Measurements from ENCODE around the gene RYR3.

Gene RYR3

GRCh38 chr15:33757516-33758232 is 446.9 kb downstream of the RYR3 start:
- POLR2A ChIA-PET, result no interaction called here
- no peak overlapping the region for H3K27ac ChIP-seq (ENCODE audit: insufficient read depth in 1 of 2, low read depth in 1 of 2, low read length in 2 of 2, poor library complexity in 1 of 2, severe bottlenecking in 2 of 2)
- no peaks in the 10 kb centered on the region for H3K36me3 ChIP-seq (ENCODE audit: control insufficient read depth in 4 of 4, insufficient read depth in 4 of 4, low read length in 3 of 4)
- no peak for DNase-seq
- H3K4me3 ChIP-seq (ENCODE audit: control insufficient read depth in 1 of 7, extremely low read depth in 1 of 7, insufficient read depth in 4 of 7, low read depth in 2 of 7, low read length in 6 of 7), result no peak overlapping the region
- WGBS (ENCODE audit: insufficient coverage), result 95% methylated on average over 4 of the region's 13 CpGs
- no peaks in the 10 kb centered on the region for H3K27me3 ChIP-seq (replicated peaks in 2 of 5; ENCODE audit: control insufficient read depth in 4 of 5, insufficient read depth in 5 of 5, low read length in 4 of 5)
- CTCF ChIA-PET, result no interaction called here
- peaks cover 0 to 4% (median 0%) of the 10 kb centered on the region in 5 experiments for H3K9me3 ChIP-seq (ENCODE audit: control extremely low read depth in 1 of 5, control insufficient read depth in 4 of 5, insufficient read depth in 2 of 5, low read depth in 1 of 5, low read length in 4 of 5)
- no peaks in the 10 kb centered on the region for H3K4me1 ChIP-seq (ENCODE audit: control extremely low read depth in 1 of 4, control insufficient read depth in 4 of 4, insufficient read depth in 4 of 4, low read length in 3 of 4)

- POLR2A ChIA-PET, result interaction anchor here (0.5 kb wide), 1 partner anchor 198 kb away, joined by 3 read pairs; no protein-coding TSS in a partner anchor
- H3K4me1 ChIP-seq (ENCODE audit: control extremely low read depth in 1 of 4, control insufficient read depth in 4 of 4, insufficient read depth in 4 of 4, low read length in 3 of 4), result no peaks in the 10 kb centered on the region
- CTCF ChIA-PET, result interaction anchor here (1.2 kb wide), 1 partner anchor 36 kb away, joined by 3 read pairs; no protein-coding TSS in a partner anchor
- no peak overlapping the region for H3K27ac ChIP-seq (ENCODE audit: insufficient read depth in 1 of 2, low read depth in 1 of 2, low read length in 2 of 2, poor library complexity in 1 of 2, severe bottlenecking in 2 of 2)
- peak in 2 of 3 donors; percentile 20 to 21 for DNase-seq
- H3K9me3 ChIP-seq (ENCODE audit: control extremely low read depth in 1 of 5, control insufficient read depth in 4 of 5, insufficient read depth in 2 of 5, low read depth in 1 of 5, low read length in 4 of 5), result no peaks in the 10 kb centered on the region
- no peak overlapping the region for H3K4me3 ChIP-seq (ENCODE audit: control insufficient read depth in 1 of 7, extremely low read depth in 1 of 7, insufficient read depth in 4 of 7, low read depth in 2 of 7, low read length in 6 of 7)
- H3K36me3 ChIP-seq (ENCODE audit: control insufficient read depth in 4 of 4, insufficient read depth in 4 of 4, low read length in 3 of 4), result no peaks in the 10 kb centered on the region
- WGBS (ENCODE audit: insufficient coverage), result 94% methylated on average over 5 of the region's 7 CpGs
- H3K27me3 ChIP-seq (replicated peaks in 2 of 5; ENCODE audit: control insufficient read depth in 4 of 5, insufficient read depth in 5 of 5, low read length in 4 of 5), result no peaks in the 10 kb centered on the region
Measured at GRCh38 chr15:33766389-33766788, 455.6 kb downstream of the RYR3 start.

- Histone ChIP-seq H3K27me3 (replicated peaks in 2 of 5; ENCODE audit: control insufficient read depth in 4 of 5, insufficient read depth in 5 of 5, low read length in 4 of 5) (no peaks in the 10 kb centered on the region), H3K9me3 (ENCODE audit: control extremely low read depth in 1 of 5, control insufficient read depth in 4 of 5, insufficient read depth in 2 of 5, low read depth in 1 of 5, low read length in 4 of 5) (no peaks in the 10 kb centered on the region), H3K36me3 (ENCODE audit: control insufficient read depth in 4 of 4, insufficient read depth in 4 of 4, low read length in 3 of 4) (no peaks in the 10 kb centered on the region), H3K27ac (ENCODE audit: insufficient read depth in 1 of 2, low read depth in 1 of 2, low read length in 2 of 2, poor library complexity in 1 of 2, severe bottlenecking in 2 of 2) (no peak overlapping the region), H3K4me3 (ENCODE audit: control insufficient read depth in 1 of 7, extremely low read depth in 1 of 7, insufficient read depth in 4 of 7, low read depth in 2 of 7, low read length in 6 of 7) (no peak overlapping the region), H3K4me1 (ENCODE audit: control extremely low read depth in 1 of 4, control insufficient read depth in 4 of 4, insufficient read depth in 4 of 4, low read length in 3 of 4) (no peaks in the 10 kb centered on the region)
- DNase-seq, result no peak
- 93% methylated on average over 4 of the region's 6 CpGs for WGBS (ENCODE audit: insufficient coverage)
- ChIA-PET POLR2A (no interaction called here), CTCF (interaction anchor here (0.7 to 1.3 kb wide), 2 partner anchors 10 to 196 kb away, joined by 3 read pairs; no protein-coding TSS in a partner anchor)
Measured at GRCh38 chr15:33768670-33769190, 458.0 kb downstream of the RYR3 start.

- H3K9me3 ChIP-seq (ENCODE audit: control extremely low read depth in 1 of 5, control insufficient read depth in 4 of 5, insufficient read depth in 2 of 5, low read depth in 1 of 5, low read length in 4 of 5), result no peaks in the 10 kb centered on the region
- POLR2A ChIA-PET, result no interaction called here
- DNase-seq, result no peak
- CTCF ChIA-PET, result no interaction called here
- H3K4me1 ChIP-seq (ENCODE audit: control extremely low read depth in 1 of 4, control insufficient read depth in 4 of 4, insufficient read depth in 4 of 4, low read length in 3 of 4), result peaks cover 0 to 4% (median 2%) of the 10 kb centered on the region in 4 experiments
- 86% methylated on average over 2 of the region's 3 CpGs for WGBS (ENCODE audit: insufficient coverage)
- no peaks in the 10 kb centered on the region for H3K36me3 ChIP-seq (ENCODE audit: control insufficient read depth in 4 of 4, insufficient read depth in 4 of 4, low read length in 3 of 4)
- H3K4me3 ChIP-seq (ENCODE audit: control insufficient read depth in 1 of 7, extremely low read depth in 1 of 7, insufficient read depth in 4 of 7, low read depth in 2 of 7, low read length in 6 of 7), result no peak overlapping the region
- no peak overlapping the region for H3K27ac ChIP-seq (ENCODE audit: insufficient read depth in 1 of 2, low read depth in 1 of 2, low read length in 2 of 2, poor library complexity in 1 of 2, severe bottlenecking in 2 of 2)
- H3K27me3 ChIP-seq (replicated peaks in 2 of 5; ENCODE audit: control insufficient read depth in 4 of 5, insufficient read depth in 5 of 5, low read length in 4 of 5), result no peaks in the 10 kb centered on the region
Measured at GRCh38 chr15:33773969-33774368, 463.2 kb downstream of the RYR3 start.

- DNase-seq, result peak; percentile 14 to 73 (median 64)
- Histone ChIP-seq H3K4me1 (ENCODE audit: control extremely low read depth in 1 of 4, control insufficient read depth in 4 of 4, insufficient read depth in 4 of 4, low read length in 3 of 4) (peaks cover 0 to 7% (median 2%) of the 10 kb centered on the region in 4 experiments), H3K36me3 (ENCODE audit: control insufficient read depth in 4 of 4, insufficient read depth in 4 of 4, low read length in 3 of 4) (no peaks in the 10 kb centered on the region), H3K9me3 (ENCODE audit: control extremely low read depth in 1 of 5, control insufficient read depth in 4 of 5, insufficient read depth in 2 of 5, low read depth in 1 of 5, low read length in 4 of 5) (no peaks in the 10 kb centered on the region), H3K27ac (ENCODE audit: insufficient read depth in 1 of 2, low read depth in 1 of 2, low read length in 2 of 2, poor library complexity in 1 of 2, severe bottlenecking in 2 of 2) (no peak overlapping the region), H3K4me3 (ENCODE audit: control insufficient read depth in 1 of 7, extremely low read depth in 1 of 7, insufficient read depth in 4 of 7, low read depth in 2 of 7, low read length in 6 of 7) (no peak overlapping the region), H3K27me3 (replicated peaks in 2 of 5; ENCODE audit: control insufficient read depth in 4 of 5, insufficient read depth in 5 of 5, low read length in 4 of 5) (no peaks in the 10 kb centered on the region)
- CTCF ChIA-PET, result interaction anchor here (0.6 kb wide), 1 partner anchor 10 kb away, joined by 3 read pairs; no protein-coding TSS in a partner anchor
- no CpG with 5 or more reads among the region's 2 CpGs for WGBS (ENCODE audit: insufficient coverage)
- POLR2A ChIA-PET, result no interaction called here
Measured at GRCh38 chr15:33778852-33779251, 468.1 kb downstream of the RYR3 start.

- ChIA-PET CTCF (no interaction called here), POLR2A (interaction anchor here (0.6 kb wide), 1 partner anchor 188 kb away, joined by 3 read pairs; no protein-coding TSS in a partner anchor)
- H3K36me3 ChIP-seq (ENCODE audit: control insufficient read depth in 4 of 4, insufficient read depth in 4 of 4, low read length in 3 of 4), result no peaks in the 10 kb centered on the region
- 100% methylated on average over 5 of the region's 5 CpGs for WGBS (ENCODE audit: insufficient coverage)
- H3K4me3 ChIP-seq (ENCODE audit: control insufficient read depth in 1 of 7, extremely low read depth in 1 of 7, insufficient read depth in 4 of 7, low read depth in 2 of 7, low read length in 6 of 7), result no peak overlapping the region
- no peak for DNase-seq
- peaks cover 0 to 17% (median 5%) of the 10 kb centered on the region in 4 experiments for H3K4me1 ChIP-seq (ENCODE audit: control extremely low read depth in 1 of 4, control insufficient read depth in 4 of 4, insufficient read depth in 4 of 4, low read length in 3 of 4)
- H3K27me3 ChIP-seq (replicated peaks in 2 of 5; ENCODE audit: control insufficient read depth in 4 of 5, insufficient read depth in 5 of 5, low read length in 4 of 5), result no peaks in the 10 kb centered on the region
- no peak overlapping the region for H3K27ac ChIP-seq (ENCODE audit: insufficient read depth in 1 of 2, low read depth in 1 of 2, low read length in 2 of 2, poor library complexity in 1 of 2, severe bottlenecking in 2 of 2)
- H3K9me3 ChIP-seq (ENCODE audit: control extremely low read depth in 1 of 5, control insufficient read depth in 4 of 5, insufficient read depth in 2 of 5, low read depth in 1 of 5, low read length in 4 of 5), result no peaks in the 10 kb centered on the region
Measured at GRCh38 chr15:33780011-33780768, 469.4 kb downstream of the RYR3 start.

GRCh38 chr15:33782966-33783365 is 472.2 kb downstream of the RYR3 start:
- no peak for DNase-seq
- ChIA-PET POLR2A (no interaction called here), CTCF (no interaction called here)
- no peaks in the 10 kb centered on the region for H3K9me3 ChIP-seq (ENCODE audit: control extremely low read depth in 1 of 5, control insufficient read depth in 4 of 5, insufficient read depth in 2 of 5, low read depth in 1 of 5, low read length in 4 of 5)
- H3K4me1 ChIP-seq (ENCODE audit: control extremely low read depth in 1 of 4, control insufficient read depth in 4 of 4, insufficient read depth in 4 of 4, low read length in 3 of 4), result peaks cover 0 to 17% (median 5%) of the 10 kb centered on the region in 4 experiments
- WGBS (ENCODE audit: insufficient coverage), result 100% methylated on average over 4 of the region's 5 CpGs
- H3K4me3 ChIP-seq (ENCODE audit: control insufficient read depth in 1 of 7, extremely low read depth in 1 of 7, insufficient read depth in 4 of 7, low read depth in 2 of 7, low read length in 6 of 7), result no peak overlapping the region
- H3K27ac ChIP-seq (ENCODE audit: insufficient read depth in 1 of 2, low read depth in 1 of 2, low read length in 2 of 2, poor library complexity in 1 of 2, severe bottlenecking in 2 of 2), result no peak overlapping the region
- H3K36me3 ChIP-seq (ENCODE audit: control insufficient read depth in 4 of 4, insufficient read depth in 4 of 4, low read length in 3 of 4), result no peaks in the 10 kb centered on the region
- H3K27me3 ChIP-seq (replicated peaks in 2 of 5; ENCODE audit: control insufficient read depth in 4 of 5, insufficient read depth in 5 of 5, low read length in 4 of 5), result no peaks in the 10 kb centered on the region
